Stimulated activated effector memory CD8-positive, alpha-beta T cell treated with anti-CD3 and anti-CD28 coated beads, Interleukin-12 subunit alpha, Interleukin-12 subunit beta, amount 100 ng/mL, for 72 hours (primary cell): ENCODE data around the gene TMEM61.
"Not testable (repeated sequence)": the region's sequence is repeated elsewhere in the genome, so short reads cannot be mapped to it uniquely, and the experiment has no call there.

Experiments
- ATAC-seq: fragments of 150-1000 bp; cut with Tn5 transposase; 2 replicates; pipeline ENCODE4 v1.10.0; 2021
- DNase-seq, 2 donors: peaks; one replicate each; pipeline ENCODE4 v3.0.0; 2021 to 2022; ENCODE audit warnings: low spot score in 2 of 2
- H3K27ac Mint-ChIP-seq: one replicate; pipeline ENCODE4 v1.8.0; 2022; ENCODE audit warnings: mild to moderate bottlenecking, mixed read lengths
- H3K36me3 Mint-ChIP-seq: one replicate; pipeline ENCODE4 v1.8.0; 2022; ENCODE audit warnings: mild to moderate bottlenecking, mixed read lengths
- H3K4me1 Mint-ChIP-seq: one replicate; pipeline ENCODE4 v1.8.0; 2022; ENCODE audit warnings: mixed read lengths
- H3K4me3 Mint-ChIP-seq: one replicate; pipeline ENCODE4 v1.8.0; 2022; ENCODE audit warnings: mild to moderate bottlenecking, mixed read lengths
- H3K9me3 Mint-ChIP-seq: one replicate; pipeline ENCODE4 v1.8.0; 2022; ENCODE audit warnings: mixed read lengths

Gene TMEM61

DNA sequence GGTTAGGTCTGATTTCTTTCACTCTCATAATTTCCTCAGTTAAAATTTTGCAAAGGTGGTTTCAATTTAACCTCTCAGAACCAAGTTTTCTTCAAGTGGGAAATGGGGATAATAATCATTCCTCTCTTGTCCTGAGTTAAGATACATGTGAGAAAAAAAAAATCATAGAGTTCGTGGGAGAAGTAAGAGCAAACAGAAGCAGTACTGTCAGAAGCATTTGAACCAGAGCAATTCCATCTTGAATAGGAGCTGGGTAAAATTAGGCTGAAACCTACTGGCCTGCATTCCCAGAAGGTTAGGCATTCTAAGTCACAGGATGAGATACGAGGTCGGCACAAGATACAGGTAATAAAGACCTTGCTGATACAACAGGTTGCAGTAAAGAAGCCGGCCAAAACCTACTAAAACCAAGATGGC is 28.6 kb upstream of the TMEM61 start:
- ATAC-seq (no peak), DNase-seq (no peak)
- Mint-ChIP-seq H3K27ac (no peak overlapping the region), H3K4me3 (no peak overlapping the region), H3K4me1 (peaks cover 20% of the 10 kb centered on the region), H3K9me3 (no peaks in the 10 kb centered on the region), H3K36me3 (no peaks in the 10 kb centered on the region)

DNA sequence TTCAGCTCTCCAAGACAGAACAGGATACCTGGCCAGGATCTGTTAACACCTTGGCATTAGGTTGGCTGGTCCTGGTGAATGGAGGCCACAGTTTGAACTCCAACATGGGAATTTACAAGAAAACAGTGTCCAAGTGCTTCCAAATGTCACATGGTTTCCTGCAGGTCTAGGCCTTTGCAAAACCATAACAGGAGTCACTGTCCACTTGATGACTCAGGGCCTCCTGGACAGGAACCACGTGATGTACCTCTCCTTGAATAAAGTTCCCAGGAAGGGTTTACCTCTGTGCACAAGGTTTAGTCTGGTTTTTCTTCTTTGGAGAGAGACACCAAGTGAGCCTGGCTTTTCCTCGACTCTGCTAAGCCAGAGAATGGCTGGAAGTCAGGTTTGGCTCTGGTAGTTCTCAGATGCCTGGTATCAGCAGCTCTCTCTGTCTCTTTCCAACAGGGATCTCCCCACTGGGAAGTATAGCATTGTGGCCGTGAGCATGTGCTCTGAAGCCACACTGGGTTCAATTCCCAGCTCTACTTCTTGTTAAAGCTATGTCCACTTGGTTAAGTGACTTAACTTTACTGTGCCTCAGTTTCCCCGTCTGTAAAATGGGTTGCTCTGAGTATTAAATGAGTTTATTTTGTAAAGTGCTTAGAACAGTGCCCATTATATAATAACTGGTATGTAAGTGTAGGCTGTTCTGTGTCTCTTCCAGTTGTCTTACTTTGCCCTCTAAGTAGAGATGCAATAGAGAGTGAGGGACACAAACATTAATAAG is 27.3 kb upstream of the TMEM61 start:
- H3K9me3 Mint-ChIP-seq = peaks cover 7% of the 10 kb centered on the region
- H3K4me1 Mint-ChIP-seq = peaks cover 20% of the 10 kb centered on the region
- no peaks in the 10 kb centered on the region for H3K36me3 Mint-ChIP-seq
- DNase-seq (no peak), ATAC-seq (no peak)
- no peak overlapping the region for H3K4me3 Mint-ChIP-seq
- no peak overlapping the region for H3K27ac Mint-ChIP-seq

GRCh38 chr1:54953846-54954245 is 26.6 kb upstream of the TMEM61 start:
- DNase-seq (no peak), ATAC-seq (no peak)
- Mint-ChIP-seq H3K27ac (no peak overlapping the region), H3K4me3 (no peak overlapping the region), H3K4me1 (peaks cover 18% of the 10 kb centered on the region), H3K9me3 (peaks cover 7% of the 10 kb centered on the region), H3K36me3 (no peaks in the 10 kb centered on the region)

DNA sequence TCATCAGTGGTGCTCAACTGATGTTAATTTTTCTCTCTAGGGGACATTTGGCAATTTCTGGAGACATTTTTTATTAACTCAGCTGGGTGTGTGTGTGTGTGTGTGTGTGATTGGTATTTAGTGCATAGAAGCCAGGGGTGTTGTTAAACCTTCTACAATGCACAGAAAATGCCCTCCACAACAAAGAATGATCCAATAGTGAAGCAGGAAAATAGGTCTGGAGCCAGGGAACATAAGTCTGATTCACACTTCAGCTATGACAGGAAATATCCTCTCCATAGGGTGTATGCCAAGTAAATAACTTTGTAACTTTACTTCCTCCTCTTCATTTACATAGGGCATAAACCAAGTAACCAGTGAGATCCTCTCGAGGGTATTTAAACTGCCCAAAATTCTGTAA is 25.1 kb upstream of the TMEM61 start:
- H3K36me3 Mint-ChIP-seq = no peaks in the 10 kb centered on the region
- no peak for DNase-seq
- peaks cover 6% of the 10 kb centered on the region for H3K4me1 Mint-ChIP-seq
- no peak overlapping the region for H3K4me3 Mint-ChIP-seq
- no peak overlapping the region for H3K27ac Mint-ChIP-seq
- peaks cover 7% of the 10 kb centered on the region for H3K9me3 Mint-ChIP-seq
- ATAC-seq = no peak

GRCh38 chr1:54956726-54957125 is 23.7 kb upstream of the TMEM61 start:
- H3K4me1 Mint-ChIP-seq = no peaks in the 10 kb centered on the region
- H3K9me3 Mint-ChIP-seq = peaks cover 7% of the 10 kb centered on the region
- no peak for ATAC-seq
- no peak for DNase-seq
- H3K36me3 Mint-ChIP-seq = no peaks in the 10 kb centered on the region
- no peak overlapping the region for H3K4me3 Mint-ChIP-seq
- no peak overlapping the region for H3K27ac Mint-ChIP-seq

DNA sequence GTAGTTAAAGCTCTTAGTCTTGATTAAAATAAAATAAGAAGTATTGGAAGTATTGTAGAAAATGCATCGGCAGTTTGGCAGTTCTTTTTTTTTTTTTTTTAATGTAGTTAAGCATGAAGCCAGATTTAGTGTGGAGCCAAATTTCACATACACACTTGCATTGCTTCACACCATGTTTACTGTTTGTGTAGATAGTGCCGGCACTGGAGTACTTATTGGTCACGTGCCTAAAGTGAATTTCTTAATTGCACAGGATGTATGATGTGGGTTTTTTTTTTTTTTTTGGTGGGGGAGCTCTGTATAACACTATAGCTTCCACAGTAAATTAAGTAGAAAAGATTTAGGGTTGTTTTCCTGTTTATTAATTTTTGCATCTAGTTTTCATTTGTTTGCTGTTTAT is 21.2 kb upstream of the TMEM61 start:
- Mint-ChIP-seq H3K27ac (no peak overlapping the region), H3K4me3 (no peak overlapping the region), H3K36me3 (no peaks in the 10 kb centered on the region), H3K9me3 (peaks cover 7% of the 10 kb centered on the region), H3K4me1 (no peaks in the 10 kb centered on the region)
- DNase-seq = no peak
- ATAC-seq = no peak

GRCh38 chr1:54962612-54963395 is 17.6 kb upstream of the TMEM61 start:
- peak; percentile 67 for ATAC-seq
- no peak for DNase-seq
- Mint-ChIP-seq H3K9me3 (peaks cover 2% of the 10 kb centered on the region), H3K4me1 (peaks cover 12% of the 10 kb centered on the region), H3K4me3 (no peak overlapping the region), H3K36me3 (no peaks in the 10 kb centered on the region), H3K27ac (no peak overlapping the region)

- not testable (repeated sequence) for H3K27ac Mint-ChIP-seq, H3K36me3 Mint-ChIP-seq, ATAC-seq, H3K4me3 Mint-ChIP-seq, DNase-seq, H3K9me3 Mint-ChIP-seq
- H3K4me1 Mint-ChIP-seq = peaks cover 12% of the 10 kb centered on the region
Measured at GRCh38 chr1:54963829-54964228, 16.6 kb upstream of the TMEM61 start.

- H3K27ac Mint-ChIP-seq = no peak overlapping the region
- H3K9me3 Mint-ChIP-seq = no peaks in the 10 kb centered on the region
- no peaks in the 10 kb centered on the region for H3K36me3 Mint-ChIP-seq
- H3K4me1 Mint-ChIP-seq = peaks cover 12% of the 10 kb centered on the region
- no peak for DNase-seq
- H3K4me3 Mint-ChIP-seq = no peak overlapping the region
- ATAC-seq = peak; percentile 86
Measured at GRCh38 chr1:54965624-54966340, 14.6 kb upstream of the TMEM61 start.

DNA sequence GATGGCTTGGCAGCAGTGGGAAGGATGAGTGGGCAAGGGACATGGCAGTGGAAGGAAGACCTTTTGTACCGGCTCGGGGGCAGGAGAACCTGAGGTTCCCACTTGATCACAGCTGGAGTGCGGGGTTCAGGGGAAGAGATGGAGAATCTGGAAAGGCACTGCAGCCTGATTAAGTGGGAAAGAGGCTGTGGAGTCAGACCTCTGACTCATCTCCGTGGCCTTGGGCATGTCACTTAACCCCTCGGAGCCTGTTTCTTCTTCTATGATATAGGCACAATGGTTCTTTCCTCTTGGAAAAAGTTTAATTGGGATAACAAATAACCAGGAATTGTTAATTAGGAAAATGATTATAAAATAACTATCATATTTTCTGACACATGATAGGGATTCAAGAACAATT is 13.1 kb upstream of the TMEM61 start:
- Mint-ChIP-seq H3K9me3 (no peaks in the 10 kb centered on the region), H3K27ac (no peak overlapping the region), H3K4me1 (peaks cover 20% of the 10 kb centered on the region), H3K36me3 (no peaks in the 10 kb centered on the region), H3K4me3 (no peak overlapping the region)
- DNase-seq (no peak), ATAC-seq (no peak)

DNA sequence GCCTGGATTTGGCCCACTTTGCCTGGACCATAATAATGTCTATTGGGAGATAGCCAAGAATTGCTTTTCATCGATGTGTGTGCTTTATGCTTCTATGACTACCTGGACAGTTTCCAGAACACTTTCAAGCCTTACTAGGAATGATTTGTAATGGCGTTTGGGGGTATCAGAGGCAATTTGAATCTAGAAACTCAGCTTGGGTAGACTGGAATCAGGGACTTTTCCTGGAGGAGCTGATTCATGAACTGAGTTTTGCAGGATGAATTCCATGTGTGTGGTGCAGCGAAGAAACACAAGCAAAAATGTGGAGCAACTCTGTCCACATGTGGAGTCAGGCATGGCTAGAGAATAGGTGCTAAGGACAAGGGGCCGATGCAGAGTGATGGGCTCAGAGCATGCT is 11.9 kb upstream of the TMEM61 start:
- Mint-ChIP-seq H3K27ac (no peak overlapping the region), H3K4me3 (no peak overlapping the region), H3K4me1 (peaks cover 20% of the 10 kb centered on the region), H3K9me3 (no peaks in the 10 kb centered on the region), H3K36me3 (no peaks in the 10 kb centered on the region)
- no peak for ATAC-seq
- no peak for DNase-seq

GRCh38 chr1:54969879-54970278 is 10.5 kb upstream of the TMEM61 start:
- Mint-ChIP-seq H3K9me3 (no peaks in the 10 kb centered on the region), H3K27ac (no peak overlapping the region), H3K4me1 (peaks cover 20% of the 10 kb centered on the region), H3K4me3 (no peak overlapping the region), H3K36me3 (no peaks in the 10 kb centered on the region)
- DNase-seq (no peak), ATAC-seq (no peak)

GRCh38 chr1:54970901-54971300 is 9.5 kb upstream of the TMEM61 start:
- Mint-ChIP-seq H3K36me3 (no peaks in the 10 kb centered on the region), H3K4me3 (no peak overlapping the region), H3K9me3 (no peaks in the 10 kb centered on the region), H3K27ac (no peak overlapping the region), H3K4me1 (peaks cover 17% of the 10 kb centered on the region)
- ATAC-seq (no peak), DNase-seq (no peak)

GRCh38 chr1:54971317-54971791 is 9.1 kb upstream of the TMEM61 start:
- Mint-ChIP-seq H3K4me1 (peaks cover 13% of the 10 kb centered on the region), H3K36me3 (no peaks in the 10 kb centered on the region), H3K27ac (no peak overlapping the region), H3K9me3 (no peaks in the 10 kb centered on the region), H3K4me3 (no peak overlapping the region)
- ATAC-seq (peak; percentile 61), DNase-seq (no peak)

GRCh38 chr1:54972436-54972835 is 8.0 kb upstream of the TMEM61 start:
- DNase-seq (no peak), ATAC-seq (no peak)
- H3K4me3 Mint-ChIP-seq = no peak overlapping the region
- no peaks in the 10 kb centered on the region for H3K9me3 Mint-ChIP-seq
- peaks cover 8% of the 10 kb centered on the region for H3K4me1 Mint-ChIP-seq
- no peaks in the 10 kb centered on the region for H3K36me3 Mint-ChIP-seq
- H3K27ac Mint-ChIP-seq = no peak overlapping the region
